Ascending aorta (tissue), 2 donors: ENCODE data around the gene DROSHA. TPM values are rescaled to one million over a fixed set of nuclear protein-coding genes. Genes with fewer than 3 reads are reported as not detected.

ENCODE experiments used
- DNase-seq, 2 donors: peaks; one replicate each; pipeline ENCODE4 v3.0.0-alpha.2; 2019; ENCODE audit warnings: low spot score in 2 of 2
- H3K27ac ChIP-seq, 2 donors: fragments of 200-600 bp; sonication (generic); one replicate each; pipeline ENCODE4 v1.5.1; 2016 to 2017; ENCODE audit warnings: mild to moderate bottlenecking in 1 of 2
- H3K27me3 ChIP-seq: fragments of 200-600 bp; sonication (generic); one replicate; pipeline ENCODE4 v1.5.1; 2017
- H3K36me3 ChIP-seq, 2 donors: fragments of 200-600 bp; sonication (generic); one replicate each; pipeline ENCODE4 v1.5.1; 2016
- H3K4me1 ChIP-seq, 2 donors: fragments of 200-600 bp; sonication (generic); one replicate each; pipeline ENCODE4 v1.5.1; 2016 to 2017; ENCODE audit warnings: mild to moderate bottlenecking in 1 of 2
- H3K4me3 ChIP-seq, 2 donors: fragments of 200-600 bp; sonication (generic); one replicate each; pipeline ENCODE4 v1.5.1; 2016 to 2017; ENCODE audit warnings: mild to moderate bottlenecking in 1 of 2
- H3K9me3 ChIP-seq, 2 donors: fragments of 200-600 bp; sonication (generic); one replicate each; pipeline ENCODE4 v1.5.1; 2016
- intact Hi-C: fragments of 100-400 bp; cut with DNase I; formaldehyde crosslinking; loops from one replicate; pipeline ENCODE4 v1.15.1; 2023
- total RNA-seq: library from RNA; depleted of rRNA; stranded (reverse); fragments of >200 nt; gene quantifications from one replicate; pipeline ENCODE4 v1.1.0, GENCODE V29; 2016
- TF ChIP-seq, protein P1 (sequence below), 3 experiments: fragments of 200-600 bp in 2 of 3; fragments of 450-650 bp in 1 of 3; sonication (generic) in 2 of 3; IDR thresholded peaks; one replicate each; pipeline ENCODE4 v1.5.1; 2016 to 2019; ENCODE audit warnings: antibody characterized with exemption in 3 of 3, mild to moderate bottlenecking in 1 of 3, moderate library complexity in 1 of 3

The DROSHA gene
- total RNA-seq, 1 donor from 2014 or later = 54.9 TPM

DNA sequence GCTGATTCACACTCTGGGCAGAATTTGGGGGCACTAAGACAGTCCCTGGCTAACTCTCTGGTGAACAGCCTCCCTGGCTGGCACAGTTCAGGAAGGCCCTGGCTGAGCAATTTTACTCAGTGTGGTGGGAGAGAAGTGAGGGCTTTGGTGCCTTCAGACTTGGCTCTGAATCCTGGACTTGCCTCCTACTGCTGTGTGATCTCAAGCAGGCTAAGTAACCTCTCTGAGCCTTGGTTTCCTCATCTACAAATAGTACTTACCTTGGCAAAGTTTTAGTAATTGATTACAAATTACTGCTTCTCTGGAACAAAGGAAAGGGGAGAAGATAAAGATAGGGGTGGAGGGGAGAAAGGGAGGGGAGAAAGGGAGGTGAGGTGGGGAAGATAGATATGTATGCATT is 153.8 kb downstream of the DROSHA start:
- Histone ChIP-seq H3K4me3 (no peak overlapping the region), H3K27ac (no peak overlapping the region), H3K27me3 (no peaks in the 10 kb centered on the region), H3K4me1 (no peaks in the 10 kb centered on the region), H3K36me3 (no peaks in the 10 kb centered on the region), H3K9me3 (no peaks in the 10 kb centered on the region)
- no peak for DNase-seq
- intact Hi-C loops = no loop called here
- TF ChIP-seq, protein P1, sequence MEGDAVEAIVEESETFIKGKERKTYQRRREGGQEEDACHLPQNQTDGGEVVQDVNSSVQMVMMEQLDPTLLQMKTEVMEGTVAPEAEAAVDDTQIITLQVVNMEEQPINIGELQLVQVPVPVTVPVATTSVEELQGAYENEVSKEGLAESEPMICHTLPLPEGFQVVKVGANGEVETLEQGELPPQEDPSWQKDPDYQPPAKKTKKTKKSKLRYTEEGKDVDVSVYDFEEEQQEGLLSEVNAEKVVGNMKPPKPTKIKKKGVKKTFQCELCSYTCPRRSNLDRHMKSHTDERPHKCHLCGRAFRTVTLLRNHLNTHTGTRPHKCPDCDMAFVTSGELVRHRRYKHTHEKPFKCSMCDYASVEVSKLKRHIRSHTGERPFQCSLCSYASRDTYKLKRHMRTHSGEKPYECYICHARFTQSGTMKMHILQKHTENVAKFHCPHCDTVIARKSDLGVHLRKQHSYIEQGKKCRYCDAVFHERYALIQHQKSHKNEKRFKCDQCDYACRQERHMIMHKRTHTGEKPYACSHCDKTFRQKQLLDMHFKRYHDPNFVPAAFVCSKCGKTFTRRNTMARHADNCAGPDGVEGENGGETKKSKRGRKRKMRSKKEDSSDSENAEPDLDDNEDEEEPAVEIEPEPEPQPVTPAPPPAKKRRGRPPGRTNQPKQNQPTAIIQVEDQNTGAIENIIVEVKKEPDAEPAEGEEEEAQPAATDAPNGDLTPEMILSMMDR (IDR thresholded peaks at IDR 0.05) = no peak

DNA sequence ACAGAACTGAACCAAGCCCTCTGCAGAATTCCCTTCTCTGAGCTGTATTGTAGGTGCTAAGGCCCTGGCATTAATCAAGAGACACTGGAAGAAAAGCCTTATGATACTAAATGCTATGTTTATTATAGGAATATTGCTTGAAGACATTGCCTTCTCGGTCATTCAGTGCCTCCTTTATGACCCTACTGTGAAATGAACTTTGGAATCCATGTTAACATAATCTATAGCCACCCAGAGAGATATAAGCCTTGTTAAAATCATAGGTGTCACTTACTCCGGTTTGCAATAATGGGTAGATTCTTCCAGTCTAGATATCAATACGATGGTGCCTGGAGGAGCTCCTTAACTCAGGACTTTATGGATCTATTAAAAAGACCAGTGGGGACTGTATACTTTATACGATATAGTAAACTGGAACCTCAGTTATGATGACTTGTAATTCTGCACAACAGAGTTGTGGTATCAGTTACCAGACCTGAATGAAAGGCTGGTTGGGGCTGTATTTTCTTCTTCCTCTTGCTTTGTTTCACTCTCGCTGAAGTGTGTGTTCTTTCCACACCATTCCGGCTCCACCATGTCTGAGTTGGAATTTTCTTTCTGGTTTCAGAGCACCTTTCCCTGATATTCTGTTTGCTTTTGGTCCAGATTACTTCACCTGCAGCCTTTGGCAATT is 154.5 kb downstream of the DROSHA start:
- Histone ChIP-seq H3K4me1 (no peaks in the 10 kb centered on the region), H3K9me3 (no peaks in the 10 kb centered on the region), H3K4me3 (no peak overlapping the region), H3K27me3 (no peaks in the 10 kb centered on the region), H3K36me3 (no peaks in the 10 kb centered on the region), H3K27ac (no peak overlapping the region)
- no peak for DNase-seq
- TF ChIP-seq, protein P1 (IDR thresholded peaks at IDR 0.05) = no peak
- intact Hi-C loops = no loop called here

DNA sequence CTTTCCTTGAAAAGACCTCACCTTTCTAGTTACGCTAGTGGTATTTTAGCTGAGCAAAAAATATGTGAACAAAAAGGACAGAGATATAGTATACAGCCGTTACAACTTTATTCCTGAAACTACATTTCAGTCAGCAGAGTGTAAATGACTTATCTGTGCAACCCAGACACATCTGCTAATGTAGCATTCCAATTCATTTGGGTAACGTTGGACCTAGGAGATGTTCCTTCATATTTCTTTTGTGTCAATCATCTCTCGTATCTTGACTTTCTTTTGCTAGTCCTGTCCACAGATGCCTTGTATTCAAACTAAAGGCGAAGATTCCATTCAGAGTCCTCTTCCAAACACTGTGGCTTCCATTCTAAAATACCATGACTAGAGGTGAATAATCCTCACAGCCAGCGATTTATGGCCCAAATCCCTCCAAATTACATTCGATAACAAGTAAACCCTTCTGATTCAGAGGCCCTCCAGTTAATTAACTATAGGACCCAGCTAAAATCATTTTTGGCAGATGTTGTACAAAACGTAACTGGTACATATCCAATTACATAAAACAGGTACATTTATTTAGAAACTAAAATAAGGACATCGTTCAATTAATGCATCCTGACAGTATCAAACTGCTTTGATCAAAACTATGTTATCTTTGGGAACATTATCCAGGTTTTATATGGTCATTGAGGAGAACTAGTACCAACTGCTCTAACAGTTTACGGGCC is 155.7 kb downstream of the DROSHA start:
- no peak overlapping the region for H3K4me3 ChIP-seq
- no peak overlapping the region for H3K27ac ChIP-seq
- no peaks in the 10 kb centered on the region for H3K36me3 ChIP-seq
- no peak for DNase-seq
- no peaks in the 10 kb centered on the region for H3K9me3 ChIP-seq
- TF ChIP-seq, protein P1 (IDR thresholded peaks at IDR 0.05) = no peak
- intact Hi-C loops = no loop called here
- no peaks in the 10 kb centered on the region for H3K4me1 ChIP-seq
- H3K27me3 ChIP-seq = no peaks in the 10 kb centered on the region

DNA sequence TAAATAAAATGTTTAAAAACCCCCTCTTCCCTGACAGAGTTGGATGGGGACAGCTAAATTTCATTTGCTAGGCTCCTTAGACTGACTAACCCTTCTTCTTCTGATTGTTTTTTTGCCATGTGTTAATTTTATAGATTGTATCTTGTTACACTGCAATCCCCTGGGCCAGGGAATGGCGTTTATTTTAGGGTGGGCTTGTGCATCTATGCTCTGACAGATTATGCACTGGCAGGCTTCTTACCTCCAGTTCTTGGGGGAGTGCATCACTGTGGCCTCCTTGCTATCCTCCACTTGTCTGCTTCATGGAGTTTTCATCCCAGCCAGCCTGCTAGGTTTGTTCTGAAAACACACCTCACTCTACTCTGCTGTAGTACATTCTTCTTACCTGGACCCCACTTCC is 159.8 kb downstream of the DROSHA start:
- Histone ChIP-seq H3K4me1 (no peaks in the 10 kb centered on the region), H3K27ac (no peak overlapping the region), H3K36me3 (no peaks in the 10 kb centered on the region), H3K27me3 (no peaks in the 10 kb centered on the region), H3K9me3 (no peaks in the 10 kb centered on the region), H3K4me3 (no peak overlapping the region)
- TF ChIP-seq, protein P1 (IDR thresholded peaks at IDR 0.05) = no peak
- intact Hi-C loops = no loop called here
- no peak for DNase-seq

DNA sequence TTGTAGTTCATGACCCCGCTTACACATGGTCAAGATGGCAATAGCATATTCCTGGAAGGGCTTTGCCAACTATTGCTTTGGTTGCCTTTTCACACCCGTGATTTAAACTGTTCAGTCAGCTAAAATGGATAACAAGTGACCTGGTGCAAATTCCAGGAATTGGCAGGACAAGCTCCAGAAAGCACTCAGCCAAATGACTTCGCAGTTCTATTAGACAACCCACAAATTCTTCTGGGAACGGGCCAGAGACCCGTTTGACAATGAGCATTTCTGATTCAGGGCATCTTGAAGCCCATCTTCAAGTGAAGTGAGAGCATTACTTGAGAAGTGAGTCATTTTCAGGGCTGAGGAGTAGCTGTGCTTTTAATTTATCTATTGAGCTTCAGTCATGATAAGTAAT is 165.0 kb downstream of the DROSHA start:
- DNase-seq = no peak
- Histone ChIP-seq H3K27ac (no peak overlapping the region), H3K36me3 (no peaks in the 10 kb centered on the region), H3K27me3 (no peaks in the 10 kb centered on the region), H3K9me3 (no peaks in the 10 kb centered on the region), H3K4me1 (no peaks in the 10 kb centered on the region), H3K4me3 (no peak overlapping the region)
- intact Hi-C loops = no loop called here
- TF ChIP-seq, protein P1 (IDR thresholded peaks at IDR 0.05) = no peak
